HG02642 (cell line): Measurements from ENCODE around the gene RUFY4.

ENCODE experiments used
- ATAC-seq: cut with Tn5 transposase; IDR thresholded peaks from one replicate; pipeline ENCODE4 v1.9.1; 2021; ENCODE audit warnings: mild to moderate bottlenecking; ENCODE audit not compliant: unreplicated experiment, poor library complexity

RUFY4 gene

DNA sequence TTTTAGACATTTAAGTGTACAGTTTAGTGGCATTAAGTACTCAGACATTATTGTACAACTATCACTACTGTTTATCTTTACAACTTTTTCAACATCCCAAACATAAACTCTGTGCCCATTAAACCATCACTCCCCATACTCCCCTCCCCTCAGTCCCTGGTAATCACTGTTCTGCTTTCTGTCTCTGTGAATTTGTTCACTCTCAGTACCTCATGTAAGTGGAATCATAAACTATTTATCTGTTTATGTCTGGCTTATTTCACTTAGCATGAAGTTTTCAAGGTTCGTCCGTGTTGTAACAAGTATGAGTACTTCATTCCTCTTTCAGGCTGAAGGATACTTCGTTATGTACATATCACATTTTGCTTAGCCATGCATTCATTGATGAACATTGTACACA is 9.8 kb upstream of the RUFY4 start:
- ATAC-seq = no peak

DNA sequence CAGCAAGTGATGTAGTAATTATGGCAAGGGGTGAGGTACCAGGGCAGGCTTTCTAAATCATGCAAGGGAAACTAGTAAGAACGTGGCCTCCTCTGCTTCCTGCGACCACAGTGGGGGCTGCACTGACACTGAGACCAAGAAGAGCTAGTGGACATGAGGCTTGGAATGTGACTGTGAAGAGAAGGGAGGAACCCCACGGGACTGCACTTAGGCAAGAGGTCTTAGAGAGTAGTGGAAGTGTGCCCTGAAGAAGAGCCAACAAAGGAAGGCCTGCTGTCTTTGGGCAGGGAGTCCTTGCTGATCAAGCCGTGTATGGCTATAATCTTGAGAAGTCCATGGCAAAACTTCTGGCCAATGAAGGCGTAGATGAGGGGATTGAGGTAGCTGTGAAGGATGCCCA is 8.9 kb upstream of the RUFY4 start:
- no peak for ATAC-seq

DNA sequence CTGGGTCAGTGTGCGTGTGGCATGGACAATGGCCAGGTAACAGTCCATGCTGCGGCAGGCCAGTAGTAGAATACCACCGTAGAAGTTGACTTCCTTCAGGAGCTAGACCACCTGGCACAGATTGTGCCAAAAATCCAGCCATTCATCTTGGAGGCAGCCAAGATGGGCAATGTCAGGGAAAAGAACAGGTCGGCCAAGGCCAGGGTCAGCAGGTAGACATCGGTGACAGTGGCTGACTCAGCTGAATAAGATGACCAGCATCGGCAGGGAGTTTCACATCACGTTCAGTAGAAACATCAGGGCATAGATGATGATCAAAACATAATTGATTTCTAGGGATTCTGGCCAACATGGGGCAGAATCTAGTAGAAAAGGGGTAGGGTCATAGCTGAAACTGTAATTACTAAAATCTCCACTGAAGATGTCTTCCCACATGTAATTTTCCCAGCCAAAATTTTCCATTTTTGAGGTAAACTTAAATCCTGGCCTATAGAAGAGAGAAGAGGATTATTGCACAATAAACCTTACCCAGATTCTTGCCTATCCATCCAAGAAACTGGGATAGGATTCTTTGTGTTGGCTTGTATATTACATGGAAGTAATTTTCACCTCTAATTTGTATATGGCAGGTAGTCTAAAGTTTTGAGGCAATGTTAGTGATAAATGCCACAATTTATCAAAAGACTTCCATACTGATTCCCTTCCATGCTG is 7.9 kb upstream of the RUFY4 start:
- ATAC-seq = no peak

DNA sequence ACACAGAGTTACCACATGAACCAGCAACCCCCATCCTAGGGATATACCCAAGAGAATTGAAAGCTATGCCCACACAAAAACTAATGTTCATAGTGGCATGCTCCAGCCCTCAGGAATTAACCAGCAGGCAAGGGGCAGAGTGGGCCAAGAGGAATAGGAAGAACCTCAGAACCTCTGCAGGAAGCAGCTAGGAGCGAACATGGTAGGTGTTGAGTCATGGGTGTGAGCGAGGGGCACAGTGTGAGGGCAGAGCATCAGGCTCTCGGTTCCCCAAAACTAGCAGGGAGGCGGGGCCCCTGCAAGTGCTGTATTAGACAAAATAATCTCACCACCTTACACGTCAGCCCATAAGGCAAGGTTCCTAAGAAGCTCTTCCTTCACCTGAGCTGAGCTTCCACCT is 5.6 kb upstream of the RUFY4 start:
- ATAC-seq = peak; percentile 65

DNA sequence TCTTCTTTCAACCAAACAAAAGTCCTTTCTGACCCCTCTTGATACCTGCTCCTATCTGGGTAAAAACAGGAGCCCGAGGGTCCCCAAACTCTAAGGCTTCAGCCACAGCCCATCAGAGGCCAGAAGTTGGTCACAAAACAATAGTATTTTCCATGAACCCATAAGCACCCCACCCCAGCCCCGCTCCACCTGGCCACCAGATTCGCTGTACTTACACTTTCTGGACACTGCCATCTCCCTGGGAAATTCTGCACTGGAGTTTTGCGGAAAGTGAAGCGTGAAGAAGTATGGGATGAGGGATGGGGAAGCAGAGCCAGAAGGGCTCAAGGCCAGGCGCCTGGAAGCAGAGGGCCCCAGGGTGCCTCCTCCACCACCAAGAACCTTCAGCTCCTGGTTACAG is 5.2 kb upstream of the RUFY4 start:
- no peak for ATAC-seq

DNA sequence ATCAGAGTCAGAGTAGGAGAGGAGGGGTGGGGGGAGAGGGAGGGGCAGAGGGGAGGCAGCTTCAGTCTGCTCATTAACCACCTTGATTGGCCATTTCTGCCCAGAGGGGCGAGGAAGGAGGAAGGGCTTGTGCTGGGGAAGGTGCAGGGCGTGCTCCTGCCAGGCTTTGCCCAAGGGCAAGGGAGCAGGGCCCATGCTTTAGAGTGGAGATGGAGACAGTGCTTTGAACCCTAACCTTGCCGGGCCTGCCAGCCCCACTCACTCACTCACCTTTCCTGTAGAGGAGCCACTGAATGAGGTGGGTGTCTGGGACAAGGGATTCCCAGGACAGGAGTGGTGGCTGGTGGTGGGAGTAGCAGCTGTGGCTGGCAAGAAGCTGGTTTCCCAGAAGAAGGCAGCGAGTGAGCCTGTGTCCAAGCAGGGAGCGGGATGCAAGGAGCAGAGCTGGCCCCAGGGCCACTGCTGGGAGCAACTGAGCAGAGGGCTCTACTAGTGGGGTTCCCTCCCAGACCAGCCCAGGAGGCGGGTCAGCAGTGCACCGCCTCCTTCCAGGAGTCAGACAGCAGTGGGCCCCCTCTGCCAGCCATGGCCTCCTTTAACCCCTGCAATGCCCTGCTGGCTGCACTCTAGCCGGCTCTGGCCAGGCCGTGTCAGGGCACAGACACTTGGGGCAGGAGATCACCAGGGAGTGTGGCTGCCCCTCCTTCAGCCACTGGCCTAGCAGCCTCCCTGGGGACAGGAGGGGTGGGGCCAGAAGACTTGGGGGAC is 3.6 kb upstream of the RUFY4 start:
- no peak for ATAC-seq

DNA sequence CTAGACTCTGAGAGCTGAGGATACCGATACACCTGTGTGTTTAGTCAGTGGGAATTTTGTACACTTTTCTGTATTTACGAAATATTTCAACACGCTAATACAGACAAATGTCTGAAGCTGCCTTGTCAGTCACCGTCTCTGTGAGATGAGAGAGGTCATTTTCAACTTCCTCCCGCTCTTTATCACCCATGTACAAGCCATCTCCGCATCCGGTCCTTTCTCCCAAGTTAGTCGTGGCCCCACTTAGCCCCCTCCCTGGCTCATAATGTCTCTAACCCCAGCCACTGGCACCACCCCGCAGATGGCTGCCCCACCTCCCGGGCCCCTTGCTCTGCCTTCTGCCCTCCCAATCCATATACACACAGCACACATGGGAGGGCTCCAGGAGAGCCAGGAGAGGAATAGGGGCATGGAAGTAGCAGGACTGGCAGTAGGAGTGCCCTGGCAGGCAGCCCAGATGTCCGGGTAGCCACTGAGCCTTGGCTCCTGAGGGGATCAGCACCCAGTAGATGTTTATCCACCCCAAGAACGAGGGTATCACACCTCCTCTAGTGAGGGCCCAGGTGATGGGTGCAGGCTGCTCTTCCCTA is 2.0 kb upstream of the RUFY4 start:
- ATAC-seq = no peak

DNA sequence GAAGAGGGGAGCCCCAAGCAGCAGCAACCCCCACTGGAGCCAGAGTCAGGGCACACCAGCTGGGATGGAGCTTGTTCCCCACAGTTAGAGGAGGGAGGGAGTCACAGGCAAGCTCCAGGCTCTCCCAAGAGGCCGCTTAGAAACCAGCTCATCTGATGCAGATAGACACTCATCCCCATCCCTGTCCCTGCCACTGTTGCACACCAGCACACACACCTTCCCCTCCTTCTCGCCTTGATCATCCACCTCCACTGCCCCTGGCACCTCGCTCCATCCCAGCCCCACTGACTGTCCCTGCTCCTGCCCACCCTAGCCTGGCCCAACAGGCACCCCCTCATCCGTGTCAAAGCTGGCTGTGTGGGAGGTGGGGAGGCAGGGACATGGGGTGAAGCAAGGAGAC is 1.5 kb upstream of the RUFY4 start:
- no peak for ATAC-seq

DNA sequence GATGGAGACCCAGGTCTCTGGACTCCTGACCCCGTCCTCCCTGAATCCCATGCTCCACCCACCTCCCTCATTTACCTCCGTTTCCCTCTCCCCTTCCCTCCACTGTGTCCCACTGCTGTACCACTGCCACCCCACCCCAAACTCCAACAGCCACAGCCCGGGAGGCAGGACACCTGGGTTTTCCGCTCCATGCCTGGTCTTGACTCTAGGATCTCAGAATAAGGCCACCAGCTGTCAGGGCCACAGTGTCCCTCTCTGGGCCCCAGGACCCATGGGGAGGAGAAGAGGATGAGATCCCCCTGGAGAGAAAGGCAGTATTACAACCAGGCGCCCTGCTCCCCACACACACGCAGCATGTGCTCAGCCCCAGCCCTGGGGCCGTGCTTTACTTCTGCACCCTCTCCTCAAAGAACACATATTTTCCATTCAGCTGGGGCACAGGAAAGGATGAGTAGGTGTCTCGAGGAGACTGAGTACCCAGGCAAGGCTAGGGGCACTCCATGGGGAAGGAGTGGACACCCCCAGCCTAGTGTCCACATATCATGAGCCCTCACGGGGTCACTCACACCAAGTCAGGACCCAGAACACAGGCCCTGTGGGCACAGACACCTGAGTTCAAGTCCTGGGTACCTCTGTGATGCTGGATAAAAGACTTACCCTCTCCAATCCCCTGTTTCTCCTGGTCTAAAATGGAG is 700 bp downstream of the RUFY4 start:
- no peak for ATAC-seq

DNA sequence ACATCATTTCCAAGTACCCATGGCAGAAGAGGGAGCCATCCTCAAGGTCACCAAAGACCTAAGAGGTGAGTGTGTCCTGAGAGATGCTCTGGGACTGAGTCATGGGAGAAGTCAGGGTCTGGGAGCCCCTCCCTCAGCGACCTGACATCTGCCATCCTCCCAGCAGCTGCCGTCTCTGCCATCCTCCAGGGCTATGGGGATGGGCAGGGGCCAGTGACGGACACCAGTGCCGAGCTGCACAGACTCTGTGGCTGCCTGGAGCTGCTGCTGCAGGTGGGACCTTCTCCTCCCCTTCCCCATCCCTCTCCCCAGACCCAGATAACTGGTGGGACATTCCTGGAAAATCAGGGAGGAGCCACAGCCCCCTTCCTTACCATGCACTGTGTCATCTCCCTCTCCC is 1.5 kb downstream of the RUFY4 start:
- no peak for ATAC-seq

DNA sequence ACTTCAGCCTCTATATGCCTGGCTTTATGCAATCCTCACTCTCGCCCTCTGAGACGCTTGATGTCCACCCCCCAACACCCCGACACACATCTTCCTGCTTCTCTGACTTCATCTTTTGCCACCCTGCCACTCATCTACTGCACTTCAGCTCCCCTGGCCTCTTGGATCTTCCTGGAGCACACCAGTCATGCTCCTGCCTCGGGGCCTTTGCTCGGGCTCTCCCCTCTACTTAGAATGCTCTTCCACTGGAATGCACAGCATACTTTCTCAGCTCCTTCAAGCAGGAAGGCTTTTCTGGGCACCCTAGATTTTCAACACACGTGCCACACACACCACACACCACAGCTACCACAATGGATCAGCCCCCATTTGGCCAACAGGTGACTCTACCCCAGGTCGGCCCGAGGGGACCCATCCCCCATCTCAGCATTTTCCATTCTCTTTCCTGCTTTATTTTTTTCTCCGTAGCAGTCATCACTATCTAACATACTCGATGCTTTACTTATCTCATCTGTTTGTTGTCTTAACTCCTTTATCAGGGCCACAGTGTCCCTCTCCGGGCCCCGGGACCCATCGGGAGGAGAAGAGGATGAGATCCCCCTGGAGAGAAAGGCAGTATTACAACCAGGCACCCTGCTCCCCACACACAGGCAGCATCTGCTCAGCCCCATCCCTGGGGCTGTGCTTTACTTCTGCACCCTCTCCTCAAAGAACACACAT is 2.3 kb downstream of the RUFY4 start:
- no peak for ATAC-seq

DNA sequence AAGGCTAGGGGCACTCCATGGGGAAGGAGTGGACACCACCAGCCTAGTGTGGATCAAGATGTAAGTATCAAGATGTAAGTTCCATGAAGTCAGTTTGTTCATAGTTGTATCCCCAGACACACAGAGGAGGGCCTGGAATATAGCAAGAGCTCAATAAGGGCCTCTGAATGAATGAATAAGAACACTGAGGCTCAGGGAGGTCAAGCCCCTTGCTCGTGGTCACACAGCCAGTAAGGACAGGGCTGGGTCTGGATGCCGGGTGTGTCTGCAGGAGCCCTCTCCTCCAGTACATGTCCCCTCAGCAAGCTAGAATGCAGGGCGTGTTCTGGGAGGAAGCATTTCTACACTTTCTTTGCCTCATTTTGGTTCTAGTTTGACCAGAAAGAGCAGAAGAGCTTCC is 2.9 kb downstream of the RUFY4 start:
- no peak for ATAC-seq

DNA sequence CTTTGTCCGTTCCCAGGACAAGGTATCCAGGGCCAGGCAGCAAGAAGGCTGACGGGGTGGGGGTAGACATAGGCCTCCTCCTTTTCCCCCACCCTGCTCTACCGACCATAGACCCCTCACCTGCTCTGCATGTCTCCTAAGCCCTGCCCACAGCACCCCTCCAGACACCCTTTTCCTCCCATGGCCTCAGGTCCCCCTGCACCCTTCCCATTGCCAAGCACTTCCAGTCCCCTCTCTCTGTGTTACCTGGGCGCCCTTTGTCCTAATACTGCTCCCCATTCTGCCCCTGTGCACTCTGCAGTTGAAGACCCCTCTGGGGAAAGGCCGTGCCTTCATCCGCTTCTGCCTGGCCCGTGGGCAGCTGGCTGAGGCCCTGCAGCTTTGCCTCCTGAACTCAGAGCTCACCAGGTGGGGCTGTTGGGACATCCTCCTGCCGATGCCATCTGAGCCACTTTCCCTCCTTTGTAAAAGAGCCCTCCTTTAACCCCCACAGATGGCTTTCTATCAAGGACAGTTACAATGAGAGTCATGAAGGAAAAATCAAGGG is 3.5 kb downstream of the RUFY4 start:
- no peak for ATAC-seq

DNA sequence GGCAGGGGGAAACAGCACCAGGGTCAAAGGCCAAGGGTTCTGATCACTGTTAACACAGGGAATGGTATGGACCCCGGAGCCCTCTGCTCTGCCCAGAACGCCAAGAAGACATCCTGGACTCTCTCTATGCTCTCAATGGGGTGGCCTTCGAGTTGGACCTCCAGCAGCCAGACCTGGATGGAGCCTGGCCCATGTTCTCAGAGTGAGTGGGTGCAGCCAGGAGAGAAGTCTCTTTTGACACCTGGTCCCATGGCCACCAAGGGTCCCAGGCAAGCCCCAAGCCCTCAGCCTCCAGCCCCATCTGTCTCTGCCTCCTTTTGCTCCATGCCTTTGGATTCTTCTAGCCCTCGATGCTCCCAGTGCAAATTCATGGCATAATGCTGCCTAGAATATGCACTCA is 4.1 kb downstream of the RUFY4 start:
- no peak for ATAC-seq

DNA sequence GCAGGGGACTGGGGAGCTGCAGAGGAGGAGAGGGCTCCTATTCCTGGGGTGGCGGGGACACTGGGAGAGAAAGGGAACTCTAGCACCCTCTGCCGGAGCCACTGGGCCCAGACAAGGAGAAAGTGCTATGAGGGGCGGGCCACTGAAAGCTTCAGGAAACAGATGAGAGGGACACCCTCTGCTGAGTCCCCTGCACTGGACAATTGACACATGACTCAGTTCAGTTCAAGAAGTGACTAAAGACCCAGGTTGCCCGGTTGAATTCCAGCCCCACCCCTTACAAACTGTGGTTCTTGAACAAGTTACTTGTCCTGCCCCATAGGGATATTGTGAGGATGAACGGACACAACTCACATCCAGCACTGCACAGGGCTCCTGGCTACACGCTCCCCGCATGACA is 5.0 kb downstream of the RUFY4 start:
- no peak for ATAC-seq

DNA sequence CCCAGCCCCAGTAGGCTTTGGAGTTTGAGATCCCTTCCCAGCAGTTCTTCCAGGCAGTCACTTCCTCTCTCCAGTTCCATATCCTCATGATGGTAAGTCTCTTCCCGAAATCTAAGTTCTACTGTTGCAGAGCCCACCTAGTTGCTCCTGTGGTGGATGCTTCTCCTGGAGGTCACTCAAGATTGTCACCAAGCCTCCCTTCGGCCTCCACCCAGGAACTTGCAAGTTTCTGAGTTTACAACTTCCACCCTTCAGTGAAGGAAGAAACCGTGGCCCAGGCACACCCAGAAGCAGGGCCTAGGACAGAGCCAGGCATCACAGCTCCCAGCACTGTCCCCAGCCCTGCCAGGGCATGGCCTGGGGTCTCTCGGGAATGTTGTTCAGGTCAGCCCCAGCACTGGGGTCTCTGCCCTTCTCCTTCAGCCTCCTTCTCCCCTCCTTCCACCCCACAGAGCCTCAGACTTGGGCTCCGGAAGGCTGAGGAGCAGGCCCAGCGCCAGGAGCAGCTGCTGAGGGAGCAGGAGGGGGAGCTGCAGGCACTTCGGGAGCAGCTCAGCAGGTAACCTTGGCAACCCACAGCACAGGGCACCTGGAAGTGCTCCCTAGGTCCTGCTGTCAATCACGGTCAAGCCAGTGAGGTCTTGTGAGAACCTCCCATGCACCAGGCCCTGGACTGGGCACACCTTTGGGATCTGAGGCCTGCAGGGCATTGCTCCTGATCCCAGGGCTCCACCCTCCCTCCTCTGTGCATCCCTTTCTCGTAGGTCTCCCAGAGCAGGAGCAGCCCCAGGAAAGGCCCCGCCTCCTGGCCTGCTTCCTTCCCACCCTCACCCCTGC is 7.1 kb downstream of the RUFY4 start:
- no peak for ATAC-seq

DNA sequence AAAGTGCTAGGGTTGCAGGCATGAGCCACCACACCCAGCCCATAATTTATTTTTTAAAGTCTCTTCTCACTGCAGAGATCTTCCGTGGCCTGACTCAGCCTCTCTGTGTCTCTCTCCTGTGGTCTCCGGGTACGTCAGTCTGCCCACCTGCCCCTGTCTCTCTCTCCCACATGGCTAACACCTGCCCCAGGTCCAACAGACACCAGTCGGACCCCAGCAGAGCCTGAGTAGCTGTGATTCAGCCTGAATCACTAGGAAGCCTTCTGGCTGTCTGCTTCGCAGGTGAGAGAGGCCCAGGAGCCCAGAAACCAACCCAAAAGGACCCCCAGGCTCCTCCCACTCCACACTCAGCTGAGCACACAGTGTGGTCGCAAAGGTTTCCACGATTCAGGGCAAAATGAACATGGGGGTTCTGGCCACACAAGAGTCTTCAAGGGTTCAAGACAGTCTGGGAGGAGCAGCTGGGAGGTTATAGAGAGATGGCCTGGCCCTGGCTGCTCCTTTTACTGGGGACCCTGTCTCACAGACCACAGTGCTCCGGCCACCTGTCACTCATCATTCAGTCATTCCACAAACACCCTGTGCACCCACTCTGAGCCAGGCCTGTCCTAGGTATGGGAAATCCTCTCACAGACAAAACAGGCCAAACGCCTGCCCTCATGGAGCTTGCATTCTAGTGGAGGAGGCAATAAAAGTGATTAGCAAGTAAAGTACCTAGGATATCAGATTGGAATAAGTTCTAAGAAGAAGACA is 8.6 kb downstream of the RUFY4 start:
- ATAC-seq = no peak
